B cell (primary cell): Measurements from ENCODE around the gene SLC9A6.

ENCODE experiments used
- CTCF ChIP-seq: fragments of 200-600 bp; IDR thresholded peaks from one replicate; pipeline ENCODE4 v1.8.0; 2022; ENCODE audit warnings: antibody characterized with exemption, mild to moderate bottlenecking
- EZH2 ChIP-seq: IDR thresholded peaks from 2 replicates; pipeline ENCODE4 v1.6.1; 2012; ENCODE audit warnings: borderline replicate concordance, low read depth, mild to moderate bottlenecking, moderate library complexity, low read length; ENCODE audit not compliant: insufficient read depth, poor library complexity, severe bottlenecking

GRCh38 chrX:136031626-136032025 is 46.4 kb downstream of the SLC9A6 start:
- TF ChIP-seq CTCF (no peak), EZH2 (no peak)
